H1 (cell line): ENCODE measurements around the gene ERMARD.

Source experiments
- BACH1 ChIP-seq: IDR thresholded peaks from 2 replicates; pipeline ENCODE4 v1.6.1; 2012; ENCODE audit warnings: low read length, improper control_type of control experiment
- CEBPB ChIP-seq: IDR thresholded peaks from 2 replicates; pipeline ENCODE4 v1.6.1; 2012; ENCODE audit warnings: low read depth, low read length
- GTF2F1 ChIP-seq: IDR thresholded peaks from 2 replicates; pipeline ENCODE4 v1.6.1; 2012; ENCODE audit warnings: low read depth, low read length, improper control_type of control experiment, borderline replicate concordance
- POLR2A ChIP-seq, 2 experiments: IDR thresholded peaks; 1 replicate in 1 of 2; 2 replicates in 1 of 2; pipeline ENCODE4 v1.6.1; 2011; ENCODE audit warnings: low read depth in 2 of 2, low read length in 2 of 2, mild to moderate bottlenecking in 2 of 2; ENCODE audit errors: control extremely low read depth in 1 of 2
- POLR2AphosphoS5 ChIP-seq: IDR thresholded peaks from 2 replicates; pipeline ENCODE4 v1.6.1; 2011; ENCODE audit warnings: low read depth, low read length
- RFX5 ChIP-seq: IDR thresholded peaks from 2 replicates; pipeline ENCODE4 v1.6.1; 2011; ENCODE audit warnings: low read depth, low read length, improper control_type of control experiment, borderline replicate concordance
- SP1 ChIP-seq: IDR thresholded peaks from 2 replicates; pipeline ENCODE4 v1.6.1; 2011; ENCODE audit warnings: low read depth, low read length
- TCF12 ChIP-seq: IDR thresholded peaks from 2 replicates; pipeline ENCODE4 v1.6.1; 2011; ENCODE audit warnings: low read depth, mild to moderate bottlenecking, low read length
- TF ChIP-seq, protein P1 (sequence below): IDR thresholded peaks from 2 replicates; pipeline ENCODE4 v1.6.1; 2012; ENCODE audit warnings: inconsistent platforms
- TF ChIP-seq, protein P2 (sequence below), 3 experiments: IDR thresholded peaks; 1 replicate in 2 of 3; 2 replicates in 1 of 3; pipeline versions ENCODE4 v1.5.1 to v1.6.1; 2011; ENCODE audit warnings: low read length in 3 of 3, mild to moderate bottlenecking in 3 of 3, inconsistent platforms in 2 of 3, low read depth in 1 of 3, moderate library complexity in 1 of 3; ENCODE audit not compliant: insufficient read depth in 1 of 3; ENCODE audit errors: control extremely low read depth in 1 of 3

DNA sequence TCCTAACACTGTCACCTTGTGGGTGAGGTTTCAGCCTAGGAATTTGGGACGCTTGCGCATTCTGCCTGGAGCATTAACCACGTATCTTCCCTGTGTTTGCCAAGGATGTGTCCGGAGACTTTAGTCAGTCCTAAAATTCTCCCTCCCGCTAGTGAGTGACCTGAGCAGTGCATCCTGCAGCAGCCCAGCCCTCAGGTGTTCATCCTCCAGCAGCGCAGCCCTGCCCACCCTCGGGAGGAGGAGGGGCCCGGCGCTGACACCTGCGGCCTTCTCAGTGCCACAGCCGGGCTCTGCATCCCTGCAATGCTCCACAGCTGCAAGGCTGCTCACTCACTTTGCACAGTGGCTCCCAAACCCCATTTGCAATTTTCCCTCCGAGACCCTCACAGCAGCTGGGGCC, 79.5 kb downstream of the ERMARD start:
- no peak for TF ChIP-seq CEBPB
- no peak for TF ChIP-seq POLR2AphosphoS5
- TF ChIP-seq, protein P1, sequence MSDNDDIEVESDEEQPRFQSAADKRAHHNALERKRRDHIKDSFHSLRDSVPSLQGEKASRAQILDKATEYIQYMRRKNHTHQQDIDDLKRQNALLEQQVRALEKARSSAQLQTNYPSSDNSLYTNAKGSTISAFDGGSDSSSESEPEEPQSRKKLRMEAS = no peak
- no peak for TF ChIP-seq SP1
- no peak for TF ChIP-seq BACH1
- TF ChIP-seq, protein P2, sequence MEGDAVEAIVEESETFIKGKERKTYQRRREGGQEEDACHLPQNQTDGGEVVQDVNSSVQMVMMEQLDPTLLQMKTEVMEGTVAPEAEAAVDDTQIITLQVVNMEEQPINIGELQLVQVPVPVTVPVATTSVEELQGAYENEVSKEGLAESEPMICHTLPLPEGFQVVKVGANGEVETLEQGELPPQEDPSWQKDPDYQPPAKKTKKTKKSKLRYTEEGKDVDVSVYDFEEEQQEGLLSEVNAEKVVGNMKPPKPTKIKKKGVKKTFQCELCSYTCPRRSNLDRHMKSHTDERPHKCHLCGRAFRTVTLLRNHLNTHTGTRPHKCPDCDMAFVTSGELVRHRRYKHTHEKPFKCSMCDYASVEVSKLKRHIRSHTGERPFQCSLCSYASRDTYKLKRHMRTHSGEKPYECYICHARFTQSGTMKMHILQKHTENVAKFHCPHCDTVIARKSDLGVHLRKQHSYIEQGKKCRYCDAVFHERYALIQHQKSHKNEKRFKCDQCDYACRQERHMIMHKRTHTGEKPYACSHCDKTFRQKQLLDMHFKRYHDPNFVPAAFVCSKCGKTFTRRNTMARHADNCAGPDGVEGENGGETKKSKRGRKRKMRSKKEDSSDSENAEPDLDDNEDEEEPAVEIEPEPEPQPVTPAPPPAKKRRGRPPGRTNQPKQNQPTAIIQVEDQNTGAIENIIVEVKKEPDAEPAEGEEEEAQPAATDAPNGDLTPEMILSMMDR (IDR thresholded peaks at IDR 0.05; ENCODE audit: control extremely low read depth in 1 of 3, insufficient read depth in 1 of 3, low read depth in 1 of 3, low read length in 3 of 3) = peak; percentile 23 to 55 (median 45)
- no peak for TF ChIP-seq TCF12
- TF ChIP-seq RFX5 = no peak
- no peak for TF ChIP-seq GTF2F1
- no peak for TF ChIP-seq POLR2A (IDR thresholded peaks at IDR 0.05; ENCODE audit: control extremely low read depth in 1 of 2, low read depth in 2 of 2, low read length in 2 of 2)
